ENCODE results near the gene OGFOD2. TPM values are rescaled to one million over a fixed set of nuclear protein-coding genes. Genes with fewer than 3 reads are reported as not detected.

Gene OGFOD2
- total and polyA plus RNA-seq, 2 of the 13 experiments (the other 11 are each of a cell fraction or from before 2014, with no cell fraction given) = 13.2 to 14.6 TPM

DNA sequence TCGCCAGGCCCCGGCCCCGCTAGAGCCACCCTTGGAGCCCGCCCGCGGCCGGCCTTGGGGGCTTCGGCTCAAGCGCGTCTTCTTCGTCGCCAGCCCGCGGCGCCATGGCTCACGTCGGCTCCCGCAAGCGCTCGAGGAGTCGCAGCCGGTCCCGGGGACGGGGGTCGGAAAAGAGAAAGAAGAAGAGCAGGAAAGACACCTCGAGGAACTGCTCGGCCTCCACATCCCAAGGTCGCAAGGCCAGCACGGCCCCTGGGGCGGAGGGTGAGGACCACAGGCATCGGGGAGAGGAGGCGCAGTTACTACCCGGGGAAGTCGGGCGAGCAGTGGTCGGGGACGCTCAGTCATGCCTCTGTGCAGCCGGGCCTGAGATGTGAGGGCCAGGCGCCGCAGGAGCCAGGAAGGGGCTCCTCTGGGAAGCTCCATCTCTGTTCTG lies 6.0 kb downstream of the OGFOD2 start (continued):
- no peak for TF ChIP-seq HIC2 (CRISPR knock-in tag; IDR thresholded peaks at IDR 0.05; ENCODE audit: low read depth)
- TF ChIP-seq AGO2 (optimal IDR thresholded peaks at IDR 0.05; ENCODE audit: low read depth, low read length) = peak; percentile 14
- TF ChIP-seq SPEN (CRISPR knock-in tag; IDR thresholded peaks at IDR 0.05; ENCODE audit: low read depth) = no peak
- 0 out of 2 replicates have a peak, but pooled peaks have one; percentile 27 for TF ChIP-seq MAFG (CRISPR knock-in tag; IDR thresholded peaks at IDR 0.05)
- peak; percentile 28 for TF ChIP-seq PTBP1 (IDR thresholded peaks at IDR 0.05; ENCODE audit: low read depth, low read length, poor library complexity, severe bottlenecking)
- no peak for TF ChIP-seq ZFYVE20 (CRISPR knock-in tag; IDR thresholded peaks at IDR 0.05; ENCODE audit: borderline replicate concordance, low read depth)
- peak; percentile 35; the same call in 1 of the 2 replicates for TF ChIP-seq ZFY (CRISPR knock-in tag; IDR thresholded peaks at IDR 0.05)
- TF ChIP-seq ZFP36L2 (CRISPR knock-in tag; IDR thresholded peaks at IDR 0.05) = no peak
- TF ChIP-seq FOXO1 (CRISPR knock-in tag; IDR thresholded peaks at IDR 0.05) = peak; percentile 35; the same call in 1 of the 2 replicates
- TF ChIP-seq KDM3A (CRISPR knock-in tag; IDR thresholded peaks at IDR 0.05; ENCODE audit: low read depth) = 0 out of 2 replicates have a peak, but pooled peaks have one; percentile 20
- TF ChIP-seq ZNF607 (CRISPR knock-in tag; IDR thresholded peaks at IDR 0.05; ENCODE audit: borderline replicate concordance) = peak; percentile 15; the same call in 1 of the 2 replicates

Data from HepG2 (cell line).